CD4-positive, alpha-beta T cell treated with Interleukin-15 for 4 hours (primary cell): ENCODE data around the gene ESPN.
"Not testable (repeated sequence)": the region's sequence is repeated elsewhere in the genome, so short reads cannot be mapped to it uniquely, and the experiment has no call there.

Experiments used
- DNase-seq: peaks from one replicate; pipeline ENCODE4 v3.0.0-alpha.2; 2020; ENCODE audit warnings: low spot score

The ESPN gene

GRCh38 chr1:6485168-6486101, 60.9 kb downstream of the ESPN start:
- DNase-seq: no peak

- peak; percentile 85 for DNase-seq
These were observed 61.9 kb downstream of the ESPN start for GRCh38 chr1:6486433-6487011.

GRCh38 chr1:6487804-6488484, 63.4 kb downstream of the ESPN start:
- DNase-seq: no peak

GRCh38 chr1:6488602-6489382, 64.2 kb downstream of the ESPN start:
- DNase-seq: no peak

- DNase-seq: no peak
These were observed 64.8 kb downstream of the ESPN start for GRCh38 chr1:6489383-6489765.

- peak; percentile 79 for DNase-seq
These were observed 65.2 kb downstream of the ESPN start for GRCh38 chr1:6489799-6490180.

- peak; percentile 42 for DNase-seq
These were observed 65.9 kb downstream of the ESPN start for GRCh38 chr1:6490181-6491080.

- DNase-seq: no peak
These were observed 66.5 kb downstream of the ESPN start for GRCh38 chr1:6491081-6491449.

GRCh38 chr1:6491480-6491962, 66.9 kb downstream of the ESPN start, which contains the start of gene PLEKHG5:
Gene PLEKHG5, minus strand, starts transcription at chr1:6491667. Its CDS starts 14,096 bp downstream, at chr1:6477571.
- no peak for DNase-seq

GRCh38 chr1:6491966-6492365, 67.4 kb downstream of the ESPN start:
- DNase-seq: no peak

- DNase-seq: not testable (repeated sequence)
These were observed 69.3 kb downstream of the ESPN start for GRCh38 chr1:6493834-6494223.

GRCh38 chr1:6494627-6495026, 70.1 kb downstream of the ESPN start:
- DNase-seq: no peak

GRCh38 chr1:6495041-6495441, 70.5 kb downstream of the ESPN start:
- no peak for DNase-seq

GRCh38 chr1:6495540-6496364, 71.2 kb downstream of the ESPN start:
- DNase-seq: no peak

- DNase-seq: no peak
These were observed 71.8 kb downstream of the ESPN start for GRCh38 chr1:6496365-6496721.

- DNase-seq: no peak
These were observed 72.3 kb downstream of the ESPN start for GRCh38 chr1:6496890-6497214.

- DNase-seq: peak; percentile 40
These were observed 72.8 kb downstream of the ESPN start for GRCh38 chr1:6497215-6497866.

GRCh38 chr1:6497867-6498575, 73.4 kb downstream of the ESPN start:
- DNase-seq: no peak

GRCh38 chr1:6498576-6499111, 74.1 kb downstream of the ESPN start:
- DNase-seq: no peak
